Hepatocyte (in vitro differentiated cells): ENCODE measurements around the gene TMEM115.

Experiments
- CTCF ChIP-seq: fragments of 200-600 bp; sonication (generic); IDR thresholded peaks from 2 replicates; pipeline ENCODE4 v1.5.1; 2016; ENCODE audit warnings: antibody characterized with exemption, mild to moderate bottlenecking; ENCODE audit not compliant: poor library complexity
- EZH2 ChIP-seq: fragments of 200-600 bp; sonication (generic); IDR thresholded peaks from 2 replicates; pipeline ENCODE4 v1.6.1; 2016; ENCODE audit warnings: antibody characterized with exemption, mild to moderate bottlenecking, borderline replicate concordance

- no peak for TF ChIP-seq EZH2
- no peak for TF ChIP-seq CTCF
Measured at GRCh38 chr3:50341996-50342650, 17.2 kb downstream of the TMEM115 start.
